HEK293 (cell line): ENCODE measurements around the gene THSD4.

ENCODE experiments used
- FEZF1 ChIP-seq: fragments of 450-650 bp; formaldehyde crosslinking; IDR thresholded peaks from 2 replicates; pipeline ENCODE4 v1.5.1; 2016; ENCODE audit warnings: missing biosample characterization, missing genetic modification characterization
- PRDM1 ChIP-seq: fragments of 450-650 bp; formaldehyde crosslinking; IDR thresholded peaks from 2 replicates; pipeline ENCODE4; 2016; ENCODE audit warnings: missing biosample characterization, missing genetic modification characterization
- PRDM2 ChIP-seq: fragments of 450-650 bp; formaldehyde crosslinking; IDR thresholded peaks from 2 replicates; pipeline ENCODE4 v1.5.1; 2016; ENCODE audit warnings: missing biosample characterization, missing genetic modification characterization, borderline replicate concordance
- REST ChIP-seq: fragments of 450-650 bp; formaldehyde crosslinking; IDR thresholded peaks from 2 replicates; pipeline ENCODE4 v1.5.1; 2016; ENCODE audit warnings: missing biosample characterization, missing genetic modification characterization
- SALL2 ChIP-seq: fragments of 450-650 bp; formaldehyde crosslinking; IDR thresholded peaks from 2 replicates; pipeline ENCODE4 v1.5.0; 2017; ENCODE audit warnings: missing biosample characterization, mild to moderate bottlenecking, missing genetic modification characterization, borderline replicate concordance
- SCRT1 ChIP-seq: fragments of 450-650 bp; formaldehyde crosslinking; IDR thresholded peaks from 2 replicates; pipeline ENCODE4 v1.5.1; 2016; ENCODE audit warnings: missing biosample characterization, missing genetic modification characterization, borderline replicate concordance
- ZEB2 ChIP-seq: fragments of 450-650 bp; formaldehyde crosslinking; IDR thresholded peaks from 2 replicates; pipeline ENCODE4 v1.5.1; 2016; ENCODE audit warnings: missing biosample characterization, missing genetic modification characterization
- ZFP37 ChIP-seq: fragments of 450-650 bp; formaldehyde crosslinking; IDR thresholded peaks from 2 replicates; pipeline ENCODE4 v1.5.1; 2016; ENCODE audit warnings: missing biosample characterization, missing genetic modification characterization
- ZNF146 ChIP-seq: fragments of 450-650 bp; formaldehyde crosslinking; IDR thresholded peaks from 2 replicates; pipeline ENCODE4 v1.5.1; 2016; ENCODE audit warnings: missing biosample characterization, missing genetic modification characterization
- ZNF16 ChIP-seq: fragments of 450-650 bp; formaldehyde crosslinking; IDR thresholded peaks from 2 replicates; pipeline ENCODE4 v1.5.1; 2016; ENCODE audit warnings: low read depth, missing biosample characterization, missing genetic modification characterization
- ZNF184 ChIP-seq: fragments of 450-650 bp; IDR thresholded peaks from 2 replicates; pipeline ENCODE4 v1.5.1; 2018; ENCODE audit warnings: missing biosample characterization, mild to moderate bottlenecking, missing genetic modification characterization
- ZNF2 ChIP-seq: fragments of 450-650 bp; formaldehyde crosslinking; IDR thresholded peaks from 2 replicates; pipeline ENCODE4 v1.5.1; 2016; ENCODE audit warnings: missing biosample characterization, missing genetic modification characterization
- ZNF214 ChIP-seq: fragments of 450-650 bp; formaldehyde crosslinking; IDR thresholded peaks from 2 replicates; pipeline ENCODE4 v1.5.1; 2017; ENCODE audit warnings: missing biosample characterization, mild to moderate bottlenecking, missing genetic modification characterization, borderline replicate concordance
- ZNF274 ChIP-seq, 2 experiments: fragments of 200-500 bp in 1 of 2; fragments of 450-650 bp in 1 of 2; sonication (Bioruptor generic) in 1 of 2; formaldehyde crosslinking in 1 of 2; IDR thresholded peaks; 2 replicates each; pipeline versions ENCODE4 v1.5.1 to v1.6.1; 2014 to 2016; ENCODE audit warnings: borderline replicate concordance in 1 of 2, inconsistent platforms in 1 of 2, low read length in 1 of 2, missing biosample characterization in 1 of 2, missing genetic modification characterization in 1 of 2
- ZNF423 ChIP-seq: fragments of 450-650 bp; formaldehyde crosslinking; IDR thresholded peaks from 2 replicates; pipeline ENCODE4 v1.5.1; 2016; ENCODE audit warnings: missing biosample characterization, missing genetic modification characterization
- ZNF560 ChIP-seq: fragments of 450-650 bp; formaldehyde crosslinking; IDR thresholded peaks from 2 replicates; pipeline ENCODE4 v1.5.1; 2017; ENCODE audit warnings: missing biosample characterization, missing genetic modification characterization, borderline replicate concordance
- ZNF571 ChIP-seq: fragments of 450-650 bp; formaldehyde crosslinking; IDR thresholded peaks from 2 replicates; pipeline ENCODE4 v1.5.0; 2017; ENCODE audit warnings: missing biosample characterization, missing genetic modification characterization
- ZNF596 ChIP-seq: fragments of 450-650 bp; IDR thresholded peaks from 2 replicates; pipeline ENCODE4 v1.5.0; 2018; ENCODE audit warnings: missing biosample characterization, mild to moderate bottlenecking, missing genetic modification characterization, moderate library complexity
- ZSCAN30 ChIP-seq: fragments of 450-650 bp; IDR thresholded peaks from 2 replicates; pipeline ENCODE4 v1.5.1; 2018; ENCODE audit warnings: missing biosample characterization, mild to moderate bottlenecking, missing genetic modification characterization, moderate library complexity
- ZSCAN4 ChIP-seq: fragments of 450-650 bp; formaldehyde crosslinking; IDR thresholded peaks from 2 replicates; pipeline ENCODE4 v1.5.1; 2017; ENCODE audit warnings: missing biosample characterization, missing genetic modification characterization
- TF ChIP-seq, protein P1 (sequence below): fragments of 450-650 bp; formaldehyde crosslinking; IDR thresholded peaks from 2 replicates; pipeline ENCODE4 v1.5.1; 2017; ENCODE audit warnings: missing biosample characterization, mild to moderate bottlenecking, missing genetic modification characterization, moderate library complexity
- TF ChIP-seq, protein P2 (sequence below): fragments of 450-650 bp; formaldehyde crosslinking; IDR thresholded peaks from 2 replicates; pipeline ENCODE4 v1.5.1; 2016; ENCODE audit warnings: missing biosample characterization, missing genetic modification characterization, borderline replicate concordance

THSD4 gene

DNA sequence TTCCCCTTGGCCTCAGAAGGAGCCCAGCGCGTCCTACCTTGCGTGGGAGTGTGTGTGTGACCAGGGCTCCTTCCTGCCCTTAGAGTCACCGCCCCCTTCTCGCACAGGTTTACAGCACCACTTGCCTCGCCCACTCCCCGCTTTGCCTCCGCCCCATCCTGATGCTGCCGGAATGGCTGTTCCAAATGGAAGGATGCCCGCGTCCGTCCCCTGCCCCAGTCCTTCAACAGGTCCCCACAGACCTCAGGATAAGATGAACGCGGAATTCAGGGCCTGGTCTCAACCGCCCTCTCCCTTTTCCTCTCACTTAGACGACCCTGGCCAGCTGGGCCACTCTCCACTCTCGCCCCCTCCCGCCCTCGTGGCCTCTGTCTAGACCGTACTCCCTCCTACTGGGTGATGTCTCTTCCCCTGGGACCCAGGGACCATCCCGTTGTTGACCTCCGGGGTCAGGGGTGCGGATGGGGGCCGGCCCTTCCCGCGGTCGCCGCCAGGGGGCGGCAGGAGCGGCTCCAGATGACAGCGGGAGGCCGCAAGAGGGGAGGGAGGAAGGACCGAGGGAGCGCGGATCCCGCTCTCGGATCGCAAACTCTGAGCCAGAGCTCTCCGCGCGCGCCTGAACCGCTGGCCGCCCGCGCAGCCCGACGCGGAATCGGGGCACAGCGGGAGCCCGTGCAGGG is at the start of gene THSD4 (continued):
- TF ChIP-seq ZNF560 (tag by site-specific recombination) (no peak), SALL2 (tag by site-specific recombination) (no peak), ZNF571 (tag by site-specific recombination) (no peak), ZSCAN30 (peak; percentile 97), ZNF596 (peak; percentile 81), PRDM2 (no peak), PRDM1 (0 out of 2 replicates have a peak, but pooled peaks have one; percentile 8), ZEB2 (peak; percentile 91), FEZF1 (tag by site-specific recombination) (no peak), ZNF274 (IDR thresholded peaks at IDR 0.05; ENCODE audit: low read length) (no peak), ZNF274 (tag by site-specific recombination; IDR thresholded peaks at IDR 0.05; ENCODE audit: borderline replicate concordance) (no peak), SCRT1 (peak; percentile 67; the same call in 1 of the 2 replicates), ZNF423 (peak; percentile 79; the same call in 1 of the 2 replicates), ZNF2 (peak; percentile 75), ZNF184 (tag by site-specific recombination) (peak; percentile 75), ZFP37 (peak; percentile 75; the same call in 1 of the 2 replicates), ZNF16 (tag by site-specific recombination) (no peak), ZSCAN4 (tag by site-specific recombination) (peak; percentile 44; the same call in 1 of the 2 replicates), REST (tag by site-specific recombination) (no peak), ZNF146 (tag by site-specific recombination) (peak; percentile 6; the same call in 1 of the 2 replicates), ZNF214 (tag by site-specific recombination) (no peak)
- TF ChIP-seq, protein P1, sequence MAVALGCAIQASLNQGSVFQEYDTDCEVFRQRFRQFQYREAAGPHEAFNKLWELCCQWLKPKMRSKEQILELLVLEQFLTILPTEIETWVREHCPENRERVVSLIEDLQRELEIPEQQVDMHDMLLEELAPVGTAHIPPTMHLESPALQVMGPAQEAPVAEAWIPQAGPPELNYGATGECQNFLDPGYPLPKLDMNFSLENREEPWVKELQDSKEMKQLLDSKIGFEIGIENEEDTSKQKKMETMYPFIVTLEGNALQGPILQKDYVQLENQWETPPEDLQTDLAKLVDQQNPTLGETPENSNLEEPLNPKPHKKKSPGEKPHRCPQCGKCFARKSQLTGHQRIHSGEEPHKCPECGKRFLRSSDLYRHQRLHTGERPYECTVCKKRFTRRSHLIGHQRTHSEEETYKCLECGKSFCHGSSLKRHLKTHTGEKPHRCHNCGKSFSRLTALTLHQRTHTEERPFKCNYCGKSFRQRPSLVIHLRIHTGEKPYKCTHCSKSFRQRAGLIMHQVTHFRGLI (tag by site-specific recombination) = no peak; the same call in none of the 2 replicates
- TF ChIP-seq, protein P2, sequence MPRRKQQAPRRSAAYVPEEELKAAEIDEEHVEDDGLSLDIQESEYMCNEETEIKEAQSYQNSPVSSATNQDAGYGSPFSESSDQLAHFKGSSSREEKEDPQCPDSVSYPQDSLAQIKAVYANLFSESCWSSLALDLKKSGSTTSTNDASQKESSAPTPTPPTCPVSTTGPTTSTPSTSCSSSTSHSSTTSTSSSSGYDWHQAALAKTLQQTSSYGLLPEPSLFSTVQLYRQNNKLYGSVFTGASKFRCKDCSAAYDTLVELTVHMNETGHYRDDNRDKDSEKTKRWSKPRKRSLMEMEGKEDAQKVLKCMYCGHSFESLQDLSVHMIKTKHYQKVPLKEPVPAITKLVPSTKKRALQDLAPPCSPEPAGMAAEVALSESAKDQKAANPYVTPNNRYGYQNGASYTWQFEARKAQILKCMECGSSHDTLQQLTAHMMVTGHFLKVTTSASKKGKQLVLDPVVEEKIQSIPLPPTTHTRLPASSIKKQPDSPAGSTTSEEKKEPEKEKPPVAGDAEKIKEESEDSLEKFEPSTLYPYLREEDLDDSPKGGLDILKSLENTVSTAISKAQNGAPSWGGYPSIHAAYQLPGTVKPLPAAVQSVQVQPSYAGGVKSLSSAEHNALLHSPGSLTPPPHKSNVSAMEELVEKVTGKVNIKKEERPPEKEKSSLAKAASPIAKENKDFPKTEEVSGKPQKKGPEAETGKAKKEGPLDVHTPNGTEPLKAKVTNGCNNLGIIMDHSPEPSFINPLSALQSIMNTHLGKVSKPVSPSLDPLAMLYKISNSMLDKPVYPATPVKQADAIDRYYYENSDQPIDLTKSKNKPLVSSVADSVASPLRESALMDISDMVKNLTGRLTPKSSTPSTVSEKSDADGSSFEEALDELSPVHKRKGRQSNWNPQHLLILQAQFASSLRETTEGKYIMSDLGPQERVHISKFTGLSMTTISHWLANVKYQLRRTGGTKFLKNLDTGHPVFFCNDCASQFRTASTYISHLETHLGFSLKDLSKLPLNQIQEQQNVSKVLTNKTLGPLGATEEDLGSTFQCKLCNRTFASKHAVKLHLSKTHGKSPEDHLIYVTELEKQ = peak; percentile 39; the same call in 1 of the 2 replicates
